NB4 (cell line): ENCODE measurements around the gene SERPINA6.
"Not testable (repeated sequence)": the region's sequence is repeated elsewhere in the genome, so short reads cannot be mapped to it uniquely, and the experiment has no call there.

Experiments used
- CTCF ChIP-seq: IDR thresholded peaks from one replicate; pipeline ENCODE4 v1.5.1; 2012; ENCODE audit warnings: low read depth, low read length
- MAX ChIP-seq: IDR thresholded peaks from 2 replicates; pipeline ENCODE4 v1.6.1; 2011; ENCODE audit warnings: low read depth, low read length
- MYC ChIP-seq: IDR thresholded peaks from 2 replicates; pipeline ENCODE4 v1.6.1; 2011; ENCODE audit warnings: low read depth, low read length
- POLR2A ChIP-seq: IDR thresholded peaks from 2 replicates; pipeline ENCODE4 v1.6.1; 2011; ENCODE audit warnings: mild to moderate bottlenecking; ENCODE audit not compliant: insufficient read length; ENCODE audit errors: extremely low read depth

- not testable (repeated sequence) for TF ChIP-seq CTCF, POLR2A, MAX, MYC
These were observed 23.1 kb upstream of the SERPINA6 start for GRCh38 chr14:94346065-94346786.
